ENCODE results near the gene SLC38A1.

DNA sequence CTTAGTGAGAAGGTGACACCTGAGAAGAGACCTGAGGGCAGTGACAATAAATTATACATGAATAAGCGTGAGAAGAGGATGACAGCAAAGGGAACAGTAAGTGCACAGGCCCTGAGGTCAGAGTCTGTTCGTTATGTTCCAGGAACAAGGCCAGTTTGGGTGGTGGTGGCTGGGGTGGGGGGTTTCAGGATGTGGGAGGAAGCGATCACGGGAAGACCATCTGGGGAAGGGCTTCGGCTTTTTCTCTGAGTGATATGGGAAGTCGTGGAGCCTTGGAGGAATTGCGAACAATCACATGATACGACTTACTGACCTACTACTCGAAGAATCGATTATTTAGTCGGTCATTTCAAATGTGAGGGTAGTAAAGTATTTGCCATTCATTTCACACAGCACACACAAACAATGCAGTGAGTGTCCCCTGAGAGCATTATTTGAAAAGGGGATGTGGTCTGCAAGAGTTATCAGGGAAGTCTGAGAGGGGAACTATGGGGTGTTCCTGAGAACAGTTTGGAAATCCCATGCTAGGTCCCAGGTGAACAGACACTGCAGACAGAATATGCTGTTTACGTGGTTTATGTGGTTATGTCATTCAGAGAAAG is 94.7 kb downstream of the SLC38A1 start:
- TF ChIP-seq EZH2 (IDR thresholded peaks at IDR 0.05; ENCODE audit: insufficient read depth, poor library complexity, severe bottlenecking) (no peak), EZH2phosphoT487 (IDR thresholded peaks at IDR 0.05; ENCODE audit: insufficient read depth, low read depth) (no peak)
